ENCODE data around the gene ARHGEF39.

The ARHGEF39 gene

GRCh38 chr9:35689542-35690293, 24.7 kb upstream of the ARHGEF39 start, which contains the start of gene TPM2:
TPM2 (minus strand) TSS chr9:35689925; CDS start chr9:35689817, 108 bp downstream.
- Histone ChIP-seq H3K4me3 (ENCODE audit: low read length) (peak within 1 kb of the TSS; percentile 46), H3K27me3 (ENCODE audit: control insufficient read depth, insufficient read depth, low read length) (no peaks in the 10 kb centered on the region), H3K36me3 (ENCODE audit: control insufficient read depth, insufficient read depth, low read length) (no peaks in the 10 kb centered on the region), H3K4me1 (ENCODE audit: control insufficient read depth, insufficient read depth, low read length) (peaks cover 21% of the 10 kb centered on the region), H3K9ac (ENCODE audit: low read length) (peak within 1 kb of the TSS; percentile 87), H3K9me3 (ENCODE audit: control insufficient read depth, low read length) (no peaks in the 10 kb centered on the region)

- Histone ChIP-seq H3K36me3 (ENCODE audit: control insufficient read depth, insufficient read depth, low read length) (no peaks in the 10 kb centered on the region), H3K27me3 (ENCODE audit: control insufficient read depth, insufficient read depth, low read length) (no peaks in the 10 kb centered on the region), H3K4me3 (ENCODE audit: low read length) (no peak overlapping the region), H3K9me3 (ENCODE audit: control insufficient read depth, low read length) (no peaks in the 10 kb centered on the region), H3K9ac (ENCODE audit: low read length) (peak overlapping the region; percentile 87), H3K4me1 (ENCODE audit: control insufficient read depth, insufficient read depth, low read length) (peaks cover 21% of the 10 kb centered on the region)
Measured at GRCh38 chr9:35688558-35689541, 23.9 kb upstream of the ARHGEF39 start.

- Histone ChIP-seq H3K4me1 (ENCODE audit: control insufficient read depth, insufficient read depth, low read length) (peaks cover 21% of the 10 kb centered on the region), H3K27me3 (ENCODE audit: control insufficient read depth, insufficient read depth, low read length) (no peaks in the 10 kb centered on the region), H3K9ac (ENCODE audit: low read length) (no peak overlapping the region), H3K36me3 (ENCODE audit: control insufficient read depth, insufficient read depth, low read length) (no peaks in the 10 kb centered on the region), H3K4me3 (ENCODE audit: low read length) (no peak overlapping the region), H3K9me3 (ENCODE audit: control insufficient read depth, low read length) (no peaks in the 10 kb centered on the region)
Measured at GRCh38 chr9:35687972-35688557, 23.1 kb upstream of the ARHGEF39 start.

- Histone ChIP-seq H3K4me1 (ENCODE audit: control insufficient read depth, insufficient read depth, low read length) (peaks cover 21% of the 10 kb centered on the region), H3K4me3 (ENCODE audit: low read length) (no peak overlapping the region), H3K27me3 (ENCODE audit: control insufficient read depth, insufficient read depth, low read length) (no peaks in the 10 kb centered on the region), H3K9ac (ENCODE audit: low read length) (no peak overlapping the region), H3K36me3 (ENCODE audit: control insufficient read depth, insufficient read depth, low read length) (no peaks in the 10 kb centered on the region), H3K9me3 (ENCODE audit: control insufficient read depth, low read length) (no peaks in the 10 kb centered on the region)
Measured at GRCh38 chr9:35687306-35687705, 22.3 kb upstream of the ARHGEF39 start.

GRCh38 chr9:35686222-35687203, 21.5 kb upstream of the ARHGEF39 start:
- H3K9me3 ChIP-seq (ENCODE audit: control insufficient read depth, low read length) = no peaks in the 10 kb centered on the region
- H3K9ac ChIP-seq (ENCODE audit: low read length) = no peak overlapping the region
- peaks cover 19% of the 10 kb centered on the region for H3K4me1 ChIP-seq (ENCODE audit: control insufficient read depth, insufficient read depth, low read length)
- H3K4me3 ChIP-seq (ENCODE audit: low read length) = no peak overlapping the region
- H3K27me3 ChIP-seq (ENCODE audit: control insufficient read depth, insufficient read depth, low read length) = no peaks in the 10 kb centered on the region
- H3K36me3 ChIP-seq (ENCODE audit: control insufficient read depth, insufficient read depth, low read length) = peaks cover 1% of the 10 kb centered on the region

GRCh38 chr9:35685506-35685905, 20.5 kb upstream of the ARHGEF39 start:
- no peak overlapping the region for H3K9ac ChIP-seq (ENCODE audit: low read length)
- H3K4me3 ChIP-seq (ENCODE audit: low read length) = no peak overlapping the region
- no peaks in the 10 kb centered on the region for H3K9me3 ChIP-seq (ENCODE audit: control insufficient read depth, low read length)
- H3K27me3 ChIP-seq (ENCODE audit: control insufficient read depth, insufficient read depth, low read length) = no peaks in the 10 kb centered on the region
- H3K36me3 ChIP-seq (ENCODE audit: control insufficient read depth, insufficient read depth, low read length) = peaks cover 3% of the 10 kb centered on the region
- peaks cover 19% of the 10 kb centered on the region for H3K4me1 ChIP-seq (ENCODE audit: control insufficient read depth, insufficient read depth, low read length)

- Histone ChIP-seq H3K4me1 (ENCODE audit: control insufficient read depth, insufficient read depth, low read length) (peaks cover 22% of the 10 kb centered on the region), H3K27me3 (ENCODE audit: control insufficient read depth, insufficient read depth, low read length) (no peaks in the 10 kb centered on the region), H3K9me3 (ENCODE audit: control insufficient read depth, low read length) (no peaks in the 10 kb centered on the region), H3K36me3 (ENCODE audit: control insufficient read depth, insufficient read depth, low read length) (peaks cover 3% of the 10 kb centered on the region), H3K9ac (ENCODE audit: low read length) (no peak overlapping the region), H3K4me3 (ENCODE audit: low read length) (no peak overlapping the region)
Measured at GRCh38 chr9:35684921-35685320, 19.9 kb upstream of the ARHGEF39 start.

GRCh38 chr9:35683323-35683722, 18.3 kb upstream of the ARHGEF39 start:
- Histone ChIP-seq H3K27me3 (ENCODE audit: control insufficient read depth, insufficient read depth, low read length) (no peaks in the 10 kb centered on the region), H3K4me3 (ENCODE audit: low read length) (no peak overlapping the region), H3K9ac (ENCODE audit: low read length) (no peak overlapping the region), H3K4me1 (ENCODE audit: control insufficient read depth, insufficient read depth, low read length) (peaks cover 12% of the 10 kb centered on the region), H3K9me3 (ENCODE audit: control insufficient read depth, low read length) (no peaks in the 10 kb centered on the region), H3K36me3 (ENCODE audit: control insufficient read depth, insufficient read depth, low read length) (peaks cover 3% of the 10 kb centered on the region)

GRCh38 chr9:35682520-35683315, 17.7 kb upstream of the ARHGEF39 start:
- H3K9ac ChIP-seq (ENCODE audit: low read length) = no peak overlapping the region

GRCh38 chr9:35682051-35682450, 17.1 kb upstream of the ARHGEF39 start:
- no peak overlapping the region for H3K4me3 ChIP-seq (ENCODE audit: low read length)
- peaks cover 3% of the 10 kb centered on the region for H3K36me3 ChIP-seq (ENCODE audit: control insufficient read depth, insufficient read depth, low read length)
- no peaks in the 10 kb centered on the region for H3K27me3 ChIP-seq (ENCODE audit: control insufficient read depth, insufficient read depth, low read length)
- no peak overlapping the region for H3K9ac ChIP-seq (ENCODE audit: low read length)
- peaks cover 12% of the 10 kb centered on the region for H3K4me1 ChIP-seq (ENCODE audit: control insufficient read depth, insufficient read depth, low read length)
- H3K9me3 ChIP-seq (ENCODE audit: control insufficient read depth, low read length) = no peaks in the 10 kb centered on the region

More at GRCh38 chr9:35682520-35683315, 17.7 kb upstream of the ARHGEF39 start:
- H3K9me3 ChIP-seq (ENCODE audit: control insufficient read depth, low read length) = no peaks in the 10 kb centered on the region
- no peak overlapping the region for H3K4me3 ChIP-seq (ENCODE audit: low read length)
- H3K4me1 ChIP-seq (ENCODE audit: control insufficient read depth, insufficient read depth, low read length) = peaks cover 12% of the 10 kb centered on the region
- H3K36me3 ChIP-seq (ENCODE audit: control insufficient read depth, insufficient read depth, low read length) = peaks cover 3% of the 10 kb centered on the region
- no peaks in the 10 kb centered on the region for H3K27me3 ChIP-seq (ENCODE audit: control insufficient read depth, insufficient read depth, low read length)
